ENCODE measurements around the gene PBX1.
"Not testable (repeated sequence)": the region's sequence is repeated elsewhere in the genome, so short reads cannot be mapped to it uniquely, and the experiment has no call there.

Gene PBX1

DNA sequence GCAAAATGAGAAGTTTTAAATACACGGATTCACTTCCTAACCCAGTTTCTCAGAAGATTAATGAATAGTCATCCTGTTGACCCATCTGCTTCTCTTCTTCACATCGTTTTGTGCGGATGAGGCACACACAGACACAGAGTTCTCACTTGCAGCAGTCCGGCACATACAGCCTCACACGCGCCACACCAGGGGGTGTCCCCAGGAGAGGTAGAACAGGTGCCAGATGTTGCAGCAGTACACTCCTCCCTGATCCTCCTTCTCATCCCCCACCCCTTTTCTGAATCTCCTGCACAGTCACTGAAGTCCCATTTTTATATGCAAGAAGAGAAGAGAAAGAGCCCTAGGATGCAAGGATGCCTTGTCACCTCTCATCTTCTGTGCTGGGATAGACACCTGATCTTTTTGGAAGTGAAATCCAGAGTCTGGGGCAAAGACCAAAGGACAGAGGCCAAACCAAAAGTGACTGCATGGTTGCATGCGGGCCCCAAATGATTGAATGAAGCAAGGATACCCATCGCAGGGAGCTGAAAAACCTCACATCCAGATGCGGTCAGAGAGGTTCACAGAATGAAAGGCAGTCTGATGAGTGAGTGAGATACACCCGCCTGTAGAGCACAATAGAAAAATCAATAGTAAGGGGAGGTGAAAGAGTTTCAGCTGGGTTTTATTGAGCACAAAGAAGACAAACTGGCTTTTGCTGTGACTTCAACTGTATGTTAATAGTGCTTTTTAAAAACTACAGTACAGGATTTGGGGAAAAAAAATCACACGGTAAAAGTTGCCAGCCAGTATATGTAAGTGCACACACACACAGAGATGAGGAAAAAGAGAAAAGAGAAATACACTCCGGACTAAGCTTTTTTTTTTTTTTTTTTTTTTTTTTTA is 28.9 kb downstream of the PBX1 start:
- no peak for DNase-seq
- in situ Hi-C loops (cut with MboI; ENCODE audit: low pct_unique_long_range_greater_than_20kb, low sequenced_read_pairs) = no loop called here

GRCh38 chr1:164588516-164589341 is 29.7 kb downstream of the PBX1 start:
- DNase-seq = no peak
- in situ Hi-C loops (cut with MboI; ENCODE audit: low pct_unique_long_range_greater_than_20kb, low sequenced_read_pairs) = no loop called here

DNA sequence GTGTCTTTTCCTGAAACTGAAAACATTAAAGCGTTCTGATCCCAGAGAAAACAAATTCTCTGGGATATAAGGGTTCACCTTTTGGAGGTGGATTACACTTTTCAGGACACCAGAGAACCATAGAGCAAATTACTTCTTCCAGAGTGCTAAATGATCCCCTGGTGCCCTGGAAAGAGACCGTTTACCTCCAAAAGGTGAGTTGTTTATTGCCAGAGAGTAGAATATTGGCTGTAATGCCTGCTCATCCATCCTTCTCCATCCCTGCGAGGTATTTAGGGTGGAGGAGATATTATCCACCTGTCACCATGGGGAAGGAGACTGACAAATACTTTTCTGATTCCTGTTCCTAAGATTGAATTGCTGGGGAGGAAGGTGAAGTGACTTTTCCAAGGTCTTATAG is 30.4 kb downstream of the PBX1 start:
- DNase-seq = no peak
- in situ Hi-C loops (cut with MboI; ENCODE audit: low pct_unique_long_range_greater_than_20kb, low sequenced_read_pairs) = no loop called here

GRCh38 chr1:164589961-164590507 is 31.1 kb downstream of the PBX1 start:
- DNase-seq = no peak

DNA sequence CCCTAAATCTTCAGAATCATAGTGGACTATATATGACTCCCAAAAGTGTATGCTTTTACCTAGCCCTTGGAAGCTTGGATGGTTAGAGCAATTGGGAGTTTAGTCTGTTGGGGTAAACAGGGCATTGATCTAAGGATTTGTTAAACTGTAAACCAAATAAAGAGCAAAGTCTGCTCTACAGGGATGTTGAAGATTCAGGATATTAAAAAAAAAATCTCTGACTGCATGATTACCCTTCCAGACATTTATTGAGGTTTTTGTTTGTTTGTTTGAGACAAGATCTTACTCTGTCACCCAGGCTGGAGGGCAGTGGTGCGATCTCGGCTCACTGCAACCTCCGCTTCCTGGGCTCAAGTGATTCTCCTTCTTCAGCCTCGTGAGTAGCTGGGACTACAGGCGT is 31.6 kb downstream of the PBX1 start:
- DNase-seq = no peak
- in situ Hi-C loops (cut with MboI; ENCODE audit: low pct_unique_long_range_greater_than_20kb, low sequenced_read_pairs) = no loop called here

More at GRCh38 chr1:164589961-164590507, 31.1 kb downstream of the PBX1 start:
- in situ Hi-C loops (cut with MboI; ENCODE audit: low pct_unique_long_range_greater_than_20kb, low sequenced_read_pairs) = no loop called here

GRCh38 chr1:164591858-164592257 is 32.9 kb downstream of the PBX1 start:
- no peak for DNase-seq
- in situ Hi-C loops (cut with MboI; ENCODE audit: low pct_unique_long_range_greater_than_20kb, low sequenced_read_pairs) = no loop called here

DNA sequence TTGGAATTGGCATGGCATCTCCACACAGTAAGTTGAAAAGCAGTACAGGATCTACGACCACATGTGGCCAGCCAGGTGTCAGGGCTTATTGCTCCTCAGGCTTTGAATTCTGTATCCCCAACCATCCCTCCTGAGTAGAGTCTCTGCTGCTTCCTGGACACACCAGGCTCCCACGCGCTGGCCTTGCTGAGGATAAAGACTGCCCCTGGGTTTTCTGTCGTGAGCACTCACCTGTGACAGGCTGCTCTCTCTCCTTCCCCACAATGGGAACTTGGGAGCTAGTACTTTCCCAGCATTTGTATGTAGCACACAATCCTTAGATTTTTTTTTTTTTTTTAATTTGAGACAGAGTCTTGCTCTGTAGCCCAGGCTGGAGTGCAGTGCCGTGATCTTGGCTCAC is 33.6 kb downstream of the PBX1 start:
- no peak for DNase-seq
- in situ Hi-C loops (cut with MboI; ENCODE audit: low pct_unique_long_range_greater_than_20kb, low sequenced_read_pairs) = no loop called here

GRCh38 chr1:164595212-164595611 is 36.2 kb downstream of the PBX1 start:
- in situ Hi-C loops (cut with MboI; ENCODE audit: low pct_unique_long_range_greater_than_20kb, low sequenced_read_pairs) = no loop called here
- no peak for DNase-seq

- in situ Hi-C loops (cut with MboI; ENCODE audit: low pct_unique_long_range_greater_than_20kb, low sequenced_read_pairs) = no loop called here
- no peak for DNase-seq
Measured at GRCh38 chr1:164596172-164596571, 37.2 kb downstream of the PBX1 start.

DNA sequence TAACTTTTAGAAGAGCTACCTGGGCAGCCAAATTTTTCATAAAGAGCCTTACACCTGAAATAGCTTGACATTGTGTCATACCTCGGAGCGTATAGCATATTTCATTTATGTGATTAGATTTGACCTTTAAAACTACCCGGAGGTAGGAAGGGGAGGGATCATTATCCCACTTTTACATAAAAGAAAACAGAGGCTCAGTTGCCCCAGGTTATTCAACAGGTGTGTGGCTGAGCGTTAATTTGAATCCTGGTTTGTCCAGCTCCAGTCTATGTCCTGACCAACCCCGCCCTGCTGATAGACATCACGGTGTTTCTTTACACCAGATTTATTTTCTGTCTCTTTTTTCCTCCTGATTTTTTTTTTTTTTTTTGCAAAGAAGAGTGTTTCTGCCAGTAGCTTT is 39.7 kb downstream of the PBX1 start:
- in situ Hi-C loops (cut with MboI; ENCODE audit: low pct_unique_long_range_greater_than_20kb, low sequenced_read_pairs) = no loop called here
- no peak for DNase-seq

DNA sequence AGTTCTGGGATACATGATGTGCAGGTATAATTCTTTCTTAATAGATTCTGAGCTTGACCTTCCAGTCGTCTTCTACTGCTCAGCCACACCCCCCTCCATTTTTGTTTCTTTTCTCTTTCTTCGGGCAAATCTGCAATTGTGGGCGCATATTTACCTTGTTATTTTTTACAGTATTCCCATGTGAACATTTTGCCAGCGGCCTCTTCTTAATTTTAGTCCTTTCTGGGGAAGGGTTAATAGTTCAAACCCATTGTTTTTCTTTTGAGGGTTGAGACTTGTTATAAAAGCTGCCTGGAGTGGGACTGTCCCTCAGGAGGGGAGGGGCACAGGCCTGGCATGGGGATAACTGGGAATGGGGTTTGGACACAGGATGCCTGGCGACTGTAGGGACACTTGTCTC is 40.3 kb downstream of the PBX1 start:
- DNase-seq = no peak
- in situ Hi-C loops (cut with MboI; ENCODE audit: low pct_unique_long_range_greater_than_20kb, low sequenced_read_pairs) = no loop called here

GRCh38 chr1:164601399-164602100 is 42.6 kb downstream of the PBX1 start:
- in situ Hi-C loops (cut with MboI; ENCODE audit: low pct_unique_long_range_greater_than_20kb, low sequenced_read_pairs) = no loop called here
- DNase-seq = no peak

GRCh38 chr1:164602101-164602422 is 43.1 kb downstream of the PBX1 start:
- no peak for DNase-seq
- in situ Hi-C loops (cut with MboI; ENCODE audit: low pct_unique_long_range_greater_than_20kb, low sequenced_read_pairs) = no loop called here

GRCh38 chr1:164602480-164603093 is 43.6 kb downstream of the PBX1 start:
- in situ Hi-C loops (cut with MboI; ENCODE audit: low pct_unique_long_range_greater_than_20kb, low sequenced_read_pairs) = no loop called here
- no peak for DNase-seq

- DNase-seq; in situ Hi-C loops (cut with MboI; ENCODE audit: low pct_unique_long_range_greater_than_20kb, low sequenced_read_pairs): not testable (repeated sequence)
Measured at GRCh38 chr1:164603805-164604204, 44.8 kb downstream of the PBX1 start.

DNA sequence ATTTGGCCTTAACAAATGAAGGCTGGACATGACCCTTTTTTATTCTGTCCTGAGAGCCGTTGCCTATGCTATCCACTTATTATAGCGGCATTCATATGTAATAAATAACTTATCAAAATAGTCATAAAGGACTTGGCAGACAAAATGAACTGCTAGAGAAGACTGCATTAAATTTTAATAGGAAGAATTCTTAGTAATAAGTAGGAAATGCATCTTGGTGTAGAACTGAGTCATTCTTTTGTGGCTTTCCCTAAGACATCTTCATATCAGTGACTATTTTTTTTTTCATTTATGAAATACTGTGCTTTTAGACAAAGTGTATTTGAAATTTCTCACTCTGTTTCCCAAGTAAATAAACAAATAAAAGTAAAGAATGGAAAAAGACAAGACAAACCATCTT is 45.6 kb downstream of the PBX1 start:
- DNase-seq = no peak
- in situ Hi-C loops (cut with MboI; ENCODE audit: low pct_unique_long_range_greater_than_20kb, low sequenced_read_pairs) = no loop called here

GRCh38 chr1:164605254-164606091 is 46.5 kb downstream of the PBX1 start:
- in situ Hi-C loops (cut with MboI; ENCODE audit: low pct_unique_long_range_greater_than_20kb, low sequenced_read_pairs) = no loop called here
- DNase-seq = no peak

GRCh38 chr1:164607351-164607750 is 48.4 kb downstream of the PBX1 start:
- in situ Hi-C loops (cut with MboI; ENCODE audit: low pct_unique_long_range_greater_than_20kb, low sequenced_read_pairs) = no loop called here
- no peak for DNase-seq

All from KBM-7 (cell line).